DMS79 (cell line): Measurements from ENCODE around the gene TAB2.

ENCODE experiments used
- DNase-seq: peaks from one replicate; lab custom pipeline; 2025; lab: John Stamatoyannopoulos, UW

The TAB2 gene

DNA sequence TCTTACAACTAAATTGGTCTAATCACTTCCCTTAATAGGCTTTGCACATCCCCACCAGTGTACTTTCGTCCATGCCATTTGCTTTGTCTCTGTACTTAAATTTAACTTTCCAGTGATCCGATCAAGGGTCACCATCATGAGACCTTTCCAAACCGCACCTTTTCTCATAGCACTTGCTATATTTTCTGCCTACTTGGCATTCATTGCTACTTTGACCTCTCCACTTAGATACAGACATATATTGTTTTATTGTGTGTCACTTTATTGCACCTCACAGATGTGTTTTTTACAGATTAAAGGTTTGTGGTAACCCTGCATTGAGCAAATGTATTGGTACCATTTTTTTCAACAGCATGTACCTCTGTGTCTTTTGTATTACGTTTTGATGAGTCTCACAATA lies 97.3 kb downstream of the TAB2 start:
- DNase-seq: no peak

DNA sequence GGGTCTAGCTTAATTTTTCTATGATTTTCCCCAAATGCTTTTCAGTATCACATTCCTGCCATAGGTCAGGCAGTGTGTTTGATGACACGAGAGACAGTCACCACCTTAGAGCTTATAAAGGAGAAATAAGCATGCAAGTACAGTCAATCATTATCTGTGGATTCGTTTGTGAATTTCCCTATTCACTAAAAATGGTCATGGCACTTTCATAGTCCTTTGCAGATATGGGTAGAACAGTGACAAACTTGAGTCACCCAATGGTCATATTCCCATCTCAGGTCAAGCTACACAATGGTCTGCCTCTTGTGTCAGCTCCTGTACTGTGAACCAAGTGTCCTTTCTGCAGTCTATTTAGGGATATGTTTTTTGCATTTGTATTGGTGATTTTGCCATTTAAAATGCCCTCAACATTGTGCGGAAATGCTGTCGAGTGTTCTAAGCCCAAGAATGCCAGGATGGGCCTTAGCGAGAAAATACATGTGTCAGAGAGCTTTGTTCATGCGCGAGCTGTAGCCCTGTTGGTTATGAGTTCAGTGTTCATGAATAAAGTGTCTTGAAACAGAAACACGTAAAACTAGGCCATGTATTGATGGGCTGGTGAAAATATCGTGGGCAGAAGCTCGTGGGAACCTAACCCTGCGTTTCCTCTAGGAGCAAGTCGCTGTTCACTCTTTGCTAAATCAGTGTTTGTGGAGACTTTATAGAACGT lies 102.3 kb downstream of the TAB2 start:
- DNase-seq: no peak

DNA sequence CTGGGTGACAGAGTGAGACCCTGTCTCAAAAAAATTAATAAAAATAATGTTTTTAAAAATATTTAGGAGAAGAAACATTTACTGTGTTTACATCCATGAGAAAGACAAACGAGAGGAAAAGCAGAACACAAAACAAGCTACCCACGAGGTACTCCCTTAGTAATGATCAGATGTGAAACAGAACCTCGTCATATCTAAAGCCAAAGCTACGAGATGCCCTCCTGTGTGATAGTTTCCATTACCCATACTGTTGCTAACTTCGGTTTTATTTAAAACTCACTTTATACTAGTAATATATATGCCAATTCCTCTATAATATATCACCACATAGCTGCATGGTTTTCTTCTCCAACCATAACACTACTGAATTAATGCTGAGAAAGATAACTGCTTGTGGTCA lies 103.6 kb downstream of the TAB2 start:
- no peak for DNase-seq

- no peak for DNase-seq
Measured at GRCh38 chr6:149422581-149422980, 105.1 kb downstream of the TAB2 start.

DNA sequence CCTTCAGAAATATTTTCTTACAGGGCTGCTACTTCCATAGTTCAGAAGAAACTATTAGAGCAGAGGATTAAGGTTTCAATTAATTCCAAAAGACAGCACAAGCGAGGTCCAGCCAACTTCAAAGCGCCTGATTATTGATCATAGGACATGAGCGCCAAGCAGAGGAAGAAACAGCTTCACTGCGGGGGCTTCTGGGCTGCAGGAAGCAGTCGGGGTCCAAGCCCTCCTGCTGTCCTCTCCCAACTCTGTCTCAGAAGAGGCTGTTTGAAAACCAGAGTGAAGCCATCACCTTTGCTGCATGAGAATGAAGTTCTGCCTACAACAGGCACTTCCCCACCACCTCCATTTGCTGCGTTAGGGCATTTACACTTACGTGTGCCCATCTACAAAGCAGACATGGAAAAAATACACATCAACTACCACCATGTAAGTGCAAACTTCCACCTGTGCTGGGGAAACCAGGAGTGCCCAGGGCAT lies 106.5 kb downstream of the TAB2 start:
- DNase-seq: no peak

DNA sequence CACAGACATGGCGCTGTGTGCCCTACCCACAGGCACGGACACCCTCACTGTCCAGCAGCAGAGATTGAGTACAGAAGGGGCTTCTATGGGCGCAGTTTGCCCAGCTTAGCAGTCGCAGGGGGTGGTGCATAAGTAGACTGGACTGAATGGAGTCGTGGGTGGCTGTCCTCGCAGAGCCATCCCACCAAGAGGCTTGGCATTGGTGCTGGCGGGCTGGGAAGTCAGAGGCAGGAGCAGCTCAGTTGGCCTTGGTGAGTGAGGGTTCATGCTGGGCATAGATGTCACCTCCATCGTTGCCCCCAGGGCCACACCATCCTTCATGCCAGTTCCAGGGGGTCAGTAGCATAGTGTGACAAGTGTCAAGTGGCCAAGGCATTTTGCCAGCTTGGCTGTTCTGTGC lies 107.7 kb downstream of the TAB2 start:
- no peak for DNase-seq

DNA sequence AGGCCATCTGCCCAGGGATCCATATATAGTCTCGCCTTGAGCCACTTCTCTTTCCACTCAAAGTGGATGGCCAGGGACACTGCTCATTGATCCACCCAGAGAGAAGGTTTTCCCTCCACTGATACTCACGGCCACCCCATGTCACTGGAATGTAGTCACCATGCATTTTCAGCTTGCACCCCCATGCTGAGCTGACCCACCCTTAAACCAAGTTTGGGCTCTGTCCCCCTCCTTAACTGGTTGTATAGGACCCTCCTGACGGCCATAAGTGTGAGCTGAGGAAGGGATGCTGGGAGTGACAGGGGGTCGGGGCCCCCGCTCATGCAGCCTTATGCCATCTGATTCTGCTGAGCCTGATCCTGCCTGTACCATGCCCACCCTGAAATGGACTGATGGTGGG lies 108.2 kb downstream of the TAB2 start:
- DNase-seq: no peak

- DNase-seq: no peak
Measured at GRCh38 chr6:149428606-149429005, 111.1 kb downstream of the TAB2 start.

- DNase-seq: no peak
Measured at GRCh38 chr6:149429427-149430360, 112.2 kb downstream of the TAB2 start.

- peak; percentile 55 for DNase-seq
Measured at GRCh38 chr6:149431905-149432775, 114.6 kb downstream of the TAB2 start.

GRCh38 chr6:149433405-149433804 lies 115.9 kb downstream of the TAB2 start:
- DNase-seq: no peak

GRCh38 chr6:149433881-149434280 lies 116.4 kb downstream of the TAB2 start:
- no peak for DNase-seq

GRCh38 chr6:149435919-149436586 lies 118.5 kb downstream of the TAB2 start:
- no peak for DNase-seq

- no peak for DNase-seq
Measured at GRCh38 chr6:149436647-149437046, 119.1 kb downstream of the TAB2 start.

DNA sequence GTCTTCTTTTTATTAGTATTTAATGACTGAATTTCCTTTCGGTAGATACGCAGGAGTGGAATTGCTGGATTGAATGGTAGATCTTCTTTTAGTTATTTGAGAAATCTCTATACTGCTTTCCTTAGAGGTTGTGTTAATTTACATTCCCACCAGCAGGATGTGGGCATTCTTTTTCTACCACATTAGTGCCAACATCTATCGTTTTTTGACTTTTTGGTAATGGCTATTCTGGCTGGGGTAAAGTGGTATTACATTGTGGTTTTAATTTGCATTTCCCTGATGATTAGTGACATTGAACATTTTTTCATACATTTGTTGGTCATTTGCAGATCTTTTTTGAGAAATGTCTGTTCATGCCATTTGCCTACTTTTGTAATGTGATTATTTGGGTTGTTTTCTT lies 119.7 kb downstream of the TAB2 start:
- no peak for DNase-seq

DNA sequence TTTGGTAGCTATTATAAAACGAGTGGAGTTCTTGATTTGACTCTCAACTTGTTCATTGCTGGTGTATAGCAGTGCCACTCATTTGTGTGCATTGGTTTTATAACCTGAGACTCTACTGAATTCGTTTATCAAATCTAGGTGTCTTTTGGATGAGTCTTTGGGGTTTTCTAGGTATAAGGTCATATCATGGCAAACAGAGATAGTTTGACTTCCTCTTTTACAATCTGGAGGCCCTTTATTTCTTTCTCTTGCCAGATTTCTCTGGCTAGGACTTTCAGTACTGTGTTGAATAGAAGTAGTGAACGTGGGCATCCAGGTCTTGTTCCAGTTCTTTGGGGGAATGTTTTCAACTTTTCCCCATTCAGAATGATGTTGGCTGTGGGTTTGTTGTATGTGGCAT lies 121.3 kb downstream of the TAB2 start:
- DNase-seq: no peak

DNA sequence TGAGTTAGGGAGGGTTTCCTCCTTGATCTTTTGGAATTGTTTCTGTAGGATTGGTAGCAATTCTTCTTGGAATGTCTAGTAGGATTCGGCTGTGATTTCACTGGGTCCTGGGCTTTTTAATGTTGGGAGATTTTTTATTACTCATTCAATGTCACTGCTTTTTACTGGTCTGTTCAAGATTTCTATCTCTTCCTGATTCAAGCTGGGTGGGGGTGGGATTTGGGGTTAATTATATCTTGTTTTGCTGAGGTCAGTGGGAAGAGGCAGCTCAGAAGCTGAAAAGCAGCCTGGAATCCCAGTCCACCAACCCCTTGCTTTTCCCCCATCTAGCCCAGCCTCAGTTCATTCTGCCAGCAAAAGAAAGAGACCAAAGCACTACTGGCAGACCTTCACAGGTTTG lies 122.1 kb downstream of the TAB2 start:
- DNase-seq: no peak

DNA sequence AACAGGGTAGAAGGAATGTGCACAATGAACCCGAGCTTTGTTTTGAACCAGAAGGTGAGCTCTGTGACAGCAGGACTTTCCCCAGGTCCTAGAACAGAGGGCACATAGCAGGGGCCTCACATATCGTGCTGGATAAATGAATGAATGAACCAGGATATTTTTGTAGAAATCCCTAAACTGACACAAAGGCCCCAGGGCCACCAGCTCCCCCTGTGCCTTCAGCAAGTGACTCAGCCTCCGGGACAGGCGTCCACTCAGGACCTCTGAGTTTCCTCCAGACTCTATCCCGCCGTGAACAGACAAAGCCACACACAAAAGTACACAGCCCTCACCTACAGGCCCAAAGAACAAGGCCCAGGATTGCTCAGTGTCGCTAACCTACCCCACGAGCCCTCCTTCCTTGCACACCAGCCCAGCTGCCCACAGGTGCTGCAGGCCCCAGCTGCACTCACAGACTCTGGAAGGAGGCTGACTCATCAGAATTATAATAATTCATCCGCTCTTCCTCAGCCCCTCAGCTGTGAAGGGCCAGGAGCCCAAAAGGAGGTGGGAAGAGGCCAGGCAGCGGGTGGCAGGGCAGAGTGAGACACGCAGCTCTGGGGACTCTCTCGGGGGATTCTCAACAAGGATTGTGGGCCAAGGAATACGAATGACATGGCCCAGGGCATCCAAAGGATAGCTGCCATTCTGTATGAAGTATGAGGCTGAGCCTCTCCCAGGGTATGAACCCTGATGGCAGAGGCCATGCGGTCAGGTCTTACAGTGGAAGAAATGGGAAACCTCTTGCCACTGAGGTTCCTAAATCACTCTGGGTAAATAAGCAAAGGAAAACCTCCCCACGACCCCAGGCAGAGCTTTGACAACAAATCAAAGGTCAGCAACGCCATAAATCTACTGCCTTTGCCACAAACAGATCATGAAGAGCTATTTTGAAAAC lies 123.5 kb downstream of the TAB2 start:
- no peak for DNase-seq

DNA sequence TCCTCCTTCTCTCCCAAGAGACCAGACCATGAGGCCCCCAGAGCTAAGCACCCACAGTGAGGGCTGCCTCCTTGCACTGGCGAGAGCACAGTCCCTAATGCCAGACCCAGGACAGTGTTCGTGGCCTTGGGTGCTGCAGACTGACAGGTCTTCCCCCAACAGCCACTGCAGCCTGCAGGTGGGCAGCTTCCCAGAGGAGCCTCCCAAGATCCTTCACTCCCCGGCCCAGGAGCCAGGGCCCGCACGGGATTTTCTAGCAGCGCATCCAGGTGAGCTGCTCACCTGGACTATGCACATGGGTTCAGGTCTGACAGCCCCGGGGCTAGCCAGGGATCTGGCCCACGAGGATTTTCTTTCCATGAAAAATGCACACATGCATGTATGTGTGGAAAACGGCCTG lies 124.2 kb downstream of the TAB2 start:
- DNase-seq: no peak

DNA sequence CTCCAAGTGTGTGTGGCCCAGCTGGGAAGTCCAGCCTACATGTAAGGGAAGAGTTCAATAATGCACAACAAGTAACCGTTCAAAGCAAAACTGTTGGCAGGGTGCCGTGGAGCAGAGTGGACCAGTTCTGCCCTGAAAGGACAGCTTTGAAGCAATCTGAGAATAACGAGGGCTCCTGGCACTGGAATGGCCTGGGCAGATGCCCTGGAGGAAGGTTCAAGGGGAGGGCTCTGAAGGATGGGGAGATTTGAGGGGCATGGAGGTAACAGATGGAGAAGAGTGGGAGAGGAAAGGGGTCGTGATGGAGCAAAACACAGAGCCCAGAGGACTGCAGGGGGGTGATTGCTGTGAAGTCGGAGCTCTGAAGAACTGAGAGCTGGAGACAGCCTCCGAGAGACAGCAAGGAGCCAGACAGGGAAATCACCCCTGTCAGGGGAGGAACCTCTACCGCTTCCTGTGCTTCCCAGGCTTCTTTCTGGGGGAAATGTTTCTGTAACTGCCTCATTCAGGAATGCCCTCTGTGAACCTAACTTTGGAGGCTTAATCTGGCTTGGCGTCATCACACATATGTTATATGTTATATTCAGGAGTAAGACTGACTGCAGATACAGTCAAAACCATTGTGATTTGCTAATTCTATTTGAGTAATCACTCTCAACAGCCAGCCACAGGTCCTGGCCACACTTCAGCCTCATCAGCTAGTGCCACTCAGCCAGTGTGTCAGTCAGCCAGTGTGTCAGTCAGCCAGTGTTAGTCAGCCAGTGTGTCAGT lies 126.1 kb downstream of the TAB2 start:
- DNase-seq: no peak
